ENCODE data around the gene LAMTOR1. TPM values are rescaled to one million over a fixed set of nuclear protein-coding genes. Genes with fewer than 3 reads are reported as not detected.

LAMTOR1 gene
- total RNA-seq, 1 donor from 2014 or later: 82.0 TPM

DNA sequence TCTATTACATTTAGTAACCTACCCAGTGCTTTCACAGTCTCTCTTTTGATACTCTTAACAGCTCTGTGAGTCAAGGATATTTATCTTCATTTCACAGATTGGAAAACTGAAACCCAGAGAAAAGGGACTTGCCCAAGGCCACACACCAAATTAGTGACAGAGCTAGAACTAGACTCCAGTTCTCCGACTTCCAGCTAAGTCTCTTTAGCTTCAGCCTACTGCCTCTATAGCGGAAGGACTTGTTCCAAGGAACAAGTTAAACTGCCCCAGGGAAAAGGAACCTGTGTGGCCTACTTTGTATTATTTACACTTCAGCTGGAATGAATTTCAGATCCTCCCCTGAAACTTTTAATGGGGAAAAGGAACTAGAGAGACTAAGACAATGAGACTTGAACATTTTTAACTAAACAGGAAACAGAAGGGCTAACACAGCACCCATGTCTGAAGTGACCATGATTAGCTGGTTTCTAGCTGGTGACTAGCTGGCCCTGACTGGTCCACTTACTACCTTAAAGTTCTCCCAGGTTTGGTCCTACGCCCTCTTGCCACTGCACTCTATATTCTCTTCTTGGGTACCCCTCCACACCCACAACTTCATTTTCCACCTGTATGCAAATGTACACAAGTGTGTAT lies 21.2 kb downstream of the LAMTOR1 start:
- DNase-seq (ENCODE audit: low read depth): peak; percentile 58

DNA sequence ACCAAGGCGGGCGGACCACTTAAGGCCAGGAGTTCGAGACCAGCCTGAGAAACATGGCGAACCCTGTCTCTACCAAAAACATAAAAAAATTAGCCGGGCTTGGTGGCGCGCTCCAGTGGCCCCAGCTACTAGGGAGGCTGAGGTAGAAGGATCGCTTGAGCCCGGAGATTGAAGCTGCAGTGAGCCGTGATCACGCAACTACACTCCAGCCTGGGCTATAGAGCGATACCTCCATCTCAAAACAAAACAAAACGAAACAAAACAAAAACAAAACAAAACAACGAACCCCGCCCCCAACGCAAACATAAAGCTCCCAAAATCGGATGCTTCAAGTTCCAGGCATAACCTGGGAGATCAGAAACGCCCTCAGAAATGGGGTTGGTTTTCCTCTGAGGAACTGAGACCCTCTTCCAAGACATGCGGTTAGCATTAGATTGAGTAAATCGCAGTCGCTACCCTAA lies 21.9 kb downstream of the LAMTOR1 start:
- DNase-seq (ENCODE audit: low read depth): no peak

GRCh38 chr11:72080326-72081183 lies 22.5 kb downstream of the LAMTOR1 start, which contains the start of the genes LRRC51 and NUMA1:
Gene LRRC51, plus strand, starts transcription at chr11:72080850. Its CDS starts 8,234 bp downstream, at chr11:72089084.
Gene NUMA1, minus strand, starts transcription at chr11:72080542. Its CDS starts 44,599 bp downstream, at chr11:72035943.
- DNase-seq (ENCODE audit: low read depth): peak; percentile 99

- no peak for DNase-seq (ENCODE audit: low read depth)
Measured at GRCh38 chr11:72079819-72080325, 23.2 kb downstream of the LAMTOR1 start.

GRCh38 chr11:72078477-72078876 lies 24.6 kb downstream of the LAMTOR1 start:
- peak; percentile 47 for DNase-seq (ENCODE audit: low read depth)

DNA sequence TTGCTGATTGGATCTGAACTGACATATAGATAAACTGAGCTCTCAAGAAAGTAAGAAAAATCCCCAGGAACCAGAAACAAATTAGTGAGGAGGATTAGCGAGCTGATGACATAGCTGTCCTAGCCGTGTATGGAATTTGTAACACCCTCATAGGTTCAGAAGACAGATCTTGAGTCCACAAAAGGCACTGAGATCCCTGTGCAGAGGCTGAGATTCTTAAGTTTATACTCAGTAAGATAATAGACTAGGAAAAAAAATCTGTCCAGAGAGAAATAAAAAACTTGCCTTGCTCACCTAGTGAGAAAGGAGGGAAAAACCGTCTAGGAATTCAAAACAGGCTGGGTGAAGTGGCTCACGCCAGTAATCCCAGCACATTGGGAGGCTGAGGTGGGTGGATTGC lies 27.3 kb downstream of the LAMTOR1 start:
- DNase-seq (ENCODE audit: low read depth): no peak

DNA sequence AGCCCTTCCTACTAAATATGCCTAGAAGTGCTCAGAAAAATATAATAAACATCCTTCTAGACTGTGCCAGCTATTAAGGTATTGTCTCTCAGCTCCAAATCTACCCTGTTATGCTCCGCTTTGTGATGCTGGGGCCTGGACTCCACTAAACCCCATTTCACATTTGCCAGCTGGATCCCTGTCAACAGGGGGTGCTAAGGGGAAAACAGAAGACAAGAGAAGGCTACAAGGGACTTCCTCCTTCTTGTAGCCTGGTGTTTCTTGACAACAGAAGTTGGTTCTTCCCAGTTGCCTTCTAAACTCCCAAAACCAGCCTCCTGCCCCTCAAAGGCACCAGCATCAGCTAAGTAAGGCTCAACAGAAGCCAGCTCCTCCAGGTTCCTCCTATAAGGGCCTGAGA lies 28.0 kb downstream of the LAMTOR1 start:
- no peak for DNase-seq (ENCODE audit: low read depth)

DNA sequence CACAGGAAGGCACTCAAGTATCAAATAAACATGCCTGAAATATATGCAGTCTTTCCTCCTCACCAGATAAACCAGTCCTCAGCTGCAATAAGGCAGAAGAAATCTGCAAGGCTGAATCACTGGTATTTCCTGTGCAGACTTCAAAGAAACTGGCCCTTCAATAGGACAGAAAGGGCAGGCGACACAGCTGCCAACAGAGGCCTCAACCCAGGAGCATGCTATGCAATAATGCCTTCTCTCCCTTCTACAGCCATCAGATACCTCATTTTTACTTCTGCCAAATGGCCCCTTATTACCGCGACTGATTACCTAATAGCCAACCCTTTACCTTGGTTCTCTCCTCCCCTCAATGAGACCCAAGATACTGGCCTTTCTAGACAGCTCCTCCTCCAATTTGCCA lies 30.7 kb downstream of the LAMTOR1 start:
- DNase-seq (ENCODE audit: low read depth): peak; percentile 75

GRCh38 chr11:72070491-72070890 lies 32.6 kb downstream of the LAMTOR1 start:
- DNase-seq (ENCODE audit: low read depth): no peak

DNA sequence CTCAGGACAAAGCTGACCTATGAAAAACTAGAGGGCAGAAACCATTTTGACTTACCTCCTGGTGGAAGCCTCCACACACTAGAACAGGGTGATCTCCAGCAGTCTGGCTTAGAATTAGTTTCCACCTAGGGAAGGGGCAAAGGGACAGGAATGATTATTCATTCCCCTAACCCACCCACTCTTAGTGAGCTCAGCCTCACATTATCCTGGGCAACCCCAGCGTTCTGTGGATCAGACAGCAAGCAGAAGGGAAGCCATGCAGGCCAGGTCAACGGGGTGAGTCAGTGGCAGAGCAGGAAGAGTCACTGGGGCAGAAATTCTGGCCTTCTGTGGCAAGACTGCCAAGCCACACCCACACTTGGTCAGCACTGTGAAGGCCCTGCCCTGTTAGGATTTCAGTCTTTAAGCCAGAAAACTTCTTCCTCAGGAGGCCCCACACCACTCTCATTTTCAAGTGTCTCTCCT lies 33.3 kb downstream of the LAMTOR1 start:
- DNase-seq (ENCODE audit: low read depth): peak; percentile 95

DNA sequence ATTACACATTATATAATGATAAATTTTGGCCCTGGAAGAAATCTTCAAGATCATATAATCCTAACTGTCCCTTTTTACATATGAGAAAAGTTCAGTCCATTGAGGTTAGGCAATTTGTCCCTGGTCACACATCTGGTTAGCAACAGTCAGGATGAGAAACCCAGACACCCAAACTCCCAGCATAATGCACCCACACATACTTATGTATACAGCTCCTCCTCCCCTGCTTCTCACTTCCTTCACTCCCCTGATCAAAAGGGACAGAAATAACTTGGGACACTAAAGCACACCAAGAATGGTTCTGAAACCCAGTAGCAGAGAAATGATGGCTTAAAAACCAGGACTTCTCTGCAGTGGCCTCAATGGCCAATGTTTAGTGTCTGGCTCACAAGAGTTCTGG lies 33.9 kb downstream of the LAMTOR1 start:
- no peak for DNase-seq (ENCODE audit: low read depth)

DNA sequence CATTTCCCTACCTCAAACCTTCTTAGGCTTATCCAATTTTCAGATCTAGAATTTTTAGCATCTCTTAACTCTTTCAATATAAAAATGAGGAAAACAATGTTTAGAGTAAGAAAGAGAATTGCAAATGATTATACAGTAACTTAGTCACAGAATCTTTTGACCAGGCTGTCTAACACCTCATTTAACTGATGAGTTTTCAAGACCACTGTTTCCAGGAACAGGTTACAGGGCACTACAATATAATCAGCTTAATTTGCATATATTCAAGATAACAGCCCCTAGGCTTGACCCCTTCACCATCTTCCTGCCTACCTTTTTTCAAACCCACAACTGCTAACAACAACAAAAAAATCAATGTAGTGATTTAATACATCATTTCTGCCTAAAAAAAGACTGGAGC lies 35.4 kb downstream of the LAMTOR1 start:
- DNase-seq (ENCODE audit: low read depth): no peak

- DNase-seq (ENCODE audit: low read depth): peak; percentile 64
Measured at GRCh38 chr11:72067266-72067665, 35.8 kb downstream of the LAMTOR1 start.

DNA sequence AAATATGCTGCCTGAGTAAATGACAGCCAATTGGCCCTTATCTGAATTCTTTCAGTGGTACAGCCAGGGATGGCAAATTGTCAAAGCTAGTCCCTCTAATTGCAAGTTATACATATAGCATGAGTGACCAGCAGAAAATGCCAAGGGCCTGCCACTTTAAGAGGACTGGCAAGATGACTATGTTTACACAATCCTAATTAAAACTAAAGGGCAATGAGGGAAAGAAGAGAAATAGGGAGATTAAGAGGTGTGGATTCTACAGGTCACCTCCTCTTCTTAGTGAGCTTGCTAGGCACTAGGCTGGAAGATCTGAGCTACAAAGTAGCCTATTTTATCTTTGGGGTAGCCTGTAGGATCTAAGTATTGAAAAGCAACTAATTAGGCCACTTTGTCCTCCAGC lies 36.2 kb downstream of the LAMTOR1 start:
- no peak for DNase-seq (ENCODE audit: low read depth)

- no peak for DNase-seq (ENCODE audit: low read depth)
Measured at GRCh38 chr11:72061739-72062396, 41.2 kb downstream of the LAMTOR1 start.

- DNase-seq (ENCODE audit: low read depth): no peak
Measured at GRCh38 chr11:72058416-72059034, 44.6 kb downstream of the LAMTOR1 start.

DNA sequence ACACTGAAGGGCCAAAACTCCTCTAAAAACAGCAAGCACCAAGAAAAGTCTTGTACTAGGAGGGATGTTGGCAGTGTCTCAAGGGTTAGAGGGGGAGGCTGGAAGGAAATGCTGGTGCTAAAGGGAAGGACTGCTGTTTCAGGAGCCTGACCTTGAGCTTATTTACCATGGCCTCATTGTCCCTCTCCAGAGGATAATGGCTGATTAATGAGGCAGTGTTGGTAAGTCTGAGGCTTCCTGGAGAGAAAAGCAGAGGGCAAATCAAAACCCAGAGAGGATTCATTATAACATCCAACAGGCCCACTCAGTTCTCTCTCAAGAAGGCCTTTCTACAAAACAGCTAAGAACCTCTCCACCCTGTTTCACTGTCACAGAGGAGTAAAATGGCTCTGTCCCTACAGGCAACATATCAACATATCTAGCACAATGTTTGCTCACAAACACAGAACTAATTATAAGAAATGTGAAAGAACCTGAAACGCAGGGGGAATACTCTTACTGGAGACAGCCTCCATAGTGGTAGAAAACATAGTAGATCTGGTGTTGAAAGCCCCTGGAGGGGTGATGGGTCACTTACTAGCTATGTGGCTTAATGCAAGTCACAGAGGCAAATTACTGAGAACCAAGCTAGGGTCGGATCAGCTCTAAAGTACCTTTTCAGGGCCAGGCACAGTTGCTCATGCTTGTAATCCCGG lies 54.2 kb downstream of the LAMTOR1 start:
- DNase-seq (ENCODE audit: low read depth): no peak
